Fibroblast of lung (primary cell): Measurements from ENCODE around the gene GRIN1. TPM values are rescaled to one million over a fixed set of nuclear protein-coding genes. Genes with fewer than 3 reads are reported as not detected.

ENCODE experiments used
- DNase-seq, 2 donors: peaks; one replicate each; pipeline versions ENCODE4 v3.0.0 to v3.0.0-alpha.2; 2010; ENCODE audit warnings: low read depth in 2 of 2
- H2AFZ ChIP-seq: 2 replicates; pipeline ENCODE4 v1.5.1; 2012; ENCODE audit warnings: low read length, control low read depth, inconsistent platforms
- H3K27ac ChIP-seq: 2 replicates; pipeline ENCODE4 v1.5.1; 2011; ENCODE audit warnings: low read length, control low read depth; ENCODE audit not compliant: insufficient read depth
- H3K27me3 ChIP-seq: 2 replicates; pipeline ENCODE4 v1.5.1; 2011; ENCODE audit warnings: mild to moderate bottlenecking, low read length; ENCODE audit not compliant: control insufficient read depth, insufficient read depth
- H3K36me3 ChIP-seq: 2 replicates; pipeline ENCODE4 v1.5.1; 2011; ENCODE audit warnings: low read length; ENCODE audit not compliant: control insufficient read depth, insufficient read depth
- H3K4me1 ChIP-seq: 2 replicates; pipeline ENCODE4 v1.5.1; 2011; ENCODE audit warnings: low read length; ENCODE audit not compliant: control insufficient read depth, insufficient read depth; ENCODE audit errors: extremely low read depth
- H3K4me2 ChIP-seq: 2 replicates; pipeline ENCODE4 v1.5.1; 2011; ENCODE audit warnings: low read length, control low read depth; ENCODE audit not compliant: insufficient read depth; ENCODE audit errors: extremely low read depth
- H3K4me3 ChIP-seq, 4 experiments: fragments of 200-600 bp in 1 of 4; sonication (generic) in 1 of 4; replicated peaks in 1 of 4; 2 replicates each; pipeline ENCODE4 v1.5.1; 2011 to 2016; ENCODE audit warnings: low read length in 4 of 4, low read depth in 3 of 4, mild to moderate bottlenecking in 3 of 4, control low read depth in 2 of 4, inconsistent platforms in 1 of 4, mixed read lengths in 1 of 4; ENCODE audit not compliant: insufficient read depth in 1 of 4; ENCODE audit errors: control extremely low read depth in 1 of 4
- H3K79me2 ChIP-seq: 2 replicates; pipeline ENCODE4 v1.5.1; 2012; ENCODE audit warnings: mild to moderate bottlenecking, low read length, inconsistent platforms; ENCODE audit not compliant: control insufficient read depth, insufficient read depth
- H3K9ac ChIP-seq: 2 replicates; pipeline ENCODE4 v1.5.1; 2011; ENCODE audit warnings: mild to moderate bottlenecking, low read length, control low read depth; ENCODE audit not compliant: insufficient read depth
- H3K9me3 ChIP-seq: 2 replicates; pipeline ENCODE4 v1.5.1; 2012; ENCODE audit warnings: low read depth, low read length; ENCODE audit not compliant: control insufficient read depth, insufficient read depth
- H4K20me1 ChIP-seq: 2 replicates; pipeline ENCODE4 v1.5.1; 2011; ENCODE audit warnings: low read length; ENCODE audit not compliant: control insufficient read depth, insufficient read depth; ENCODE audit errors: extremely low read depth
- CTCF ChIP-seq, 2 donors: IDR thresholded peaks in 1 of 2; conservative IDR thresholded peaks in 1 of 2; 1 replicate in 1 of 2; 2 replicates in 1 of 2; pipeline ENCODE4 v1.5.1; 2011 to 2012; ENCODE audit warnings: low read length in 2 of 2, control low read depth in 1 of 2, inconsistent platforms in 1 of 2, low read depth in 1 of 2, mild to moderate bottlenecking in 1 of 2
- EZH2 ChIP-seq: IDR thresholded peaks from 2 replicates; pipeline ENCODE4 v1.5.1; 2012; ENCODE audit warnings: low read length, control low read depth, mild to moderate bottlenecking; ENCODE audit errors: missing control alignments
- polyA plus RNA-seq, 2 donors: library from polyadenylated mRNA; depleted of rRNA in 1 of 2; stranded (reverse) in 1 of 2; unstranded in 1 of 2; fragments of >200 nt; gene quantifications; 2 replicates each; pipeline ENCODE4 v1.2.1, GENCODE V29; 2011 to 2012; ENCODE audit warnings: missing spikeins in 1 of 2
- total RNA-seq: library from RNA; depleted of rRNA; stranded (reverse); fragments of >200 nt; gene quantifications from 2 replicates; pipeline ENCODE4 v1.2.1, GENCODE V29; 2014

The GRIN1 gene
- total and polyA plus RNA-seq, 2 donors (not counting 1 experiment from before 2014, with no cell fraction given), result under 0.01 to 0.08 TPM

GRCh38 chr9:137141976-137142936 is 3.3 kb downstream of the GRIN1 start:
- DNase-seq, result no peak

GRCh38 chr9:137143459-137143858 is 4.5 kb downstream of the GRIN1 start:
- Histone ChIP-seq H3K4me3 (no peak overlapping the region), H3K9me3 (no peaks in the 10 kb centered on the region), H3K27me3 (peaks cover 22% of the 10 kb centered on the region), H3K36me3 (no peaks in the 10 kb centered on the region), H4K20me1 (no peaks in the 10 kb centered on the region), H3K27ac (no peak overlapping the region), H3K4me1 (no peaks in the 10 kb centered on the region), H2AFZ (no peak overlapping the region), H3K4me2 (no peak overlapping the region), H3K9ac (no peak overlapping the region), H3K79me2 (no peaks in the 10 kb centered on the region)
- DNase-seq, result no peak
- no peak for TF ChIP-seq EZH2
- TF ChIP-seq CTCF (conservative IDR thresholded peaks at IDR 0.05 in 1 of 2, IDR thresholded peaks at IDR 0.05 in 1 of 2; ENCODE audit: low read depth in 1 of 2, low read length in 2 of 2), result no peak

More at GRCh38 chr9:137141976-137142936, 3.3 kb downstream of the GRIN1 start:
- Histone ChIP-seq H3K36me3 (no peaks in the 10 kb centered on the region), H3K4me3 (no peak overlapping the region), H3K4me1 (no peaks in the 10 kb centered on the region), H4K20me1 (no peaks in the 10 kb centered on the region), H3K9ac (no peak overlapping the region), H3K79me2 (no peaks in the 10 kb centered on the region), H2AFZ (no peak overlapping the region), H3K9me3 (no peaks in the 10 kb centered on the region), H3K4me2 (no peak overlapping the region), H3K27me3 (peaks cover 27% of the 10 kb centered on the region), H3K27ac (no peak overlapping the region)
- TF ChIP-seq CTCF (conservative IDR thresholded peaks at IDR 0.05 in 1 of 2, IDR thresholded peaks at IDR 0.05 in 1 of 2; ENCODE audit: low read depth in 1 of 2, low read length in 2 of 2) (no peak), EZH2 (no peak)

- Histone ChIP-seq H3K4me2 (no peak overlapping the region), H3K9ac (no peak overlapping the region), H3K79me2 (no peaks in the 10 kb centered on the region), H3K36me3 (no peaks in the 10 kb centered on the region), H3K27ac (no peak overlapping the region), H3K9me3 (no peaks in the 10 kb centered on the region), H2AFZ (no peak overlapping the region), H3K27me3 (peaks cover 7% of the 10 kb centered on the region), H4K20me1 (no peaks in the 10 kb centered on the region), H3K4me1 (no peaks in the 10 kb centered on the region), H3K4me3 (no peak overlapping the region)
- TF ChIP-seq EZH2 (no peak), CTCF (conservative IDR thresholded peaks at IDR 0.05 in 1 of 2, IDR thresholded peaks at IDR 0.05 in 1 of 2; ENCODE audit: low read depth in 1 of 2, low read length in 2 of 2) (no peak)
- no peak for DNase-seq
Observed at GRCh38 chr9:137145731-137146526, 7.0 kb downstream of the GRIN1 start.
